Measurements from ENCODE around the gene FFAR3.

DNA sequence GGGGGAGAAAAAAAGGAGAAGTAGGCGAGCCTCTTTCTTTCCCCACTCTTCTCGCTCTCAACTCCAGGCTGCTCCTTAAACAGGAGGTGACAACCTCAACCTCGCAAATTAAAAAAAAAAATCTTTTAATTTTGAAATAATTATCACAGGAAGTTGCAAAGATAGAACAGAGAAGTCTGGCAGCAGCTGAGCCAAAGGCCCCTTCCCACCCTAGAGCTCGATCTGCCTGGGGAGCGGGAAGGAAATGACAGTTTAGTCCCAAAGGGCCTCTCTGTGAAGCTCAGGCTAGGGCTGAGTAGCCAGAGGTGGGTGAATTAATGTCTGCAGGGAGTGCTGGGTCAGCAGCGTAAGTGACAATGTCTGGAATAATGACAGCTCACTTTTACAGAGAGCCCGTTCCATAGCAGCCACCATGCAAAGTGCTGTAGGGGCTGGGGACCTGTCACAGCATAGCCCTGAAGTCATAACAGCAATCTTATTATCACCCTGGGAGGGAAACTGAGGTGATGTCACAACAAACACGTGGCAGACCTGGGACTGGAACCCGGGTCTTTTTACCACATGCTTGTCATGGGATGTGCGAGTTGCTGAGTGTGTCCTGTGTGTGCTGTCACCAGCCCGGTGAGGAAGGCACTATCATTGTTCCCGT lies 38.1 kb upstream of the FFAR3 start:
- TF ChIP-seq CHD2 (IDR thresholded peaks at IDR 0.05; ENCODE audit: low read depth, low read length) (no peak), DPF2 (CRISPR knock-in tag; IDR thresholded peaks at IDR 0.05; ENCODE audit: borderline replicate concordance, low read depth) (no peak), SP1 (IDR thresholded peaks at IDR 0.05) (no peak), SP1 (CRISPR knock-in tag; IDR thresholded peaks at IDR 0.05) (no peak), SP2 (CRISPR knock-in tag; IDR thresholded peaks at IDR 0.05) (no peak), ETV6 (CRISPR knock-in tag; conservative IDR thresholded peaks at IDR 0.05) (no peak), RAD51 (IDR thresholded peaks at IDR 0.05; ENCODE audit: borderline replicate concordance) (no peak)
